Stimulated activated CD8-positive, alpha-beta memory T cell treated with anti-CD3 and anti-CD28 coated beads, Interleukin-12 subunit alpha, Interleukin-12 subunit beta, amount 100 ng/mL, for 24 hours (primary cell): ENCODE results near the gene ARHGAP22.

Experiments used
- DNase-seq: peaks from one replicate; pipeline ENCODE4 v3.0.0-alpha.2; 2020; ENCODE audit errors: extremely low read depth

Gene ARHGAP22

GRCh38 chr10:48496831-48497779, 107.8 kb downstream of the ARHGAP22 start:
- no peak for DNase-seq

GRCh38 chr10:48496105-48496830, 108.6 kb downstream of the ARHGAP22 start:
- DNase-seq: no peak

- no peak for DNase-seq
These were observed 109.4 kb downstream of the ARHGAP22 start for GRCh38 chr10:48495282-48496045.

GRCh38 chr10:48494611-48495010, 110.3 kb downstream of the ARHGAP22 start:
- no peak for DNase-seq

- no peak for DNase-seq
These were observed 110.8 kb downstream of the ARHGAP22 start for GRCh38 chr10:48494073-48494472.

- no peak for DNase-seq
These were observed 111.6 kb downstream of the ARHGAP22 start for GRCh38 chr10:48493083-48493871.

GRCh38 chr10:48492201-48492600, 112.7 kb downstream of the ARHGAP22 start:
- no peak for DNase-seq

GRCh38 chr10:48491392-48492139, 113.3 kb downstream of the ARHGAP22 start:
- no peak for DNase-seq

- no peak for DNase-seq
These were observed 113.9 kb downstream of the ARHGAP22 start for GRCh38 chr10:48490946-48491345.

GRCh38 chr10:48490571-48490940, 114.3 kb downstream of the ARHGAP22 start:
- no peak for DNase-seq

GRCh38 chr10:48489099-48489498, 115.8 kb downstream of the ARHGAP22 start:
- no peak for DNase-seq

GRCh38 chr10:48487244-48487643, 117.6 kb downstream of the ARHGAP22 start:
- no peak for DNase-seq

- no peak for DNase-seq
These were observed 119.2 kb downstream of the ARHGAP22 start for GRCh38 chr10:48485711-48486110.

GRCh38 chr10:48484911-48485310, 120.0 kb downstream of the ARHGAP22 start:
- no peak for DNase-seq

GRCh38 chr10:48482207-48482606, 122.7 kb downstream of the ARHGAP22 start:
- DNase-seq: no peak

GRCh38 chr10:48481385-48481784, 123.5 kb downstream of the ARHGAP22 start:
- DNase-seq: no peak

GRCh38 chr10:48480397-48481374, 124.2 kb downstream of the ARHGAP22 start:
- DNase-seq: no peak

- DNase-seq: no peak
These were observed 125.7 kb downstream of the ARHGAP22 start for GRCh38 chr10:48478980-48479811.
